Left lung (tissue), 10 donors: ENCODE data around the gene NOTO. TPM values are rescaled to one million over a fixed set of nuclear protein-coding genes. Genes with fewer than 3 reads are reported as not detected.

ENCODE experiments used
- ATAC-seq: fragments of 200-7000 bp; cut with Tn5 transposase; one replicate; pipeline ENCODE4 v1.9.1; 2020; ENCODE audit warnings: moderate library complexity
- DNase-seq, 4 donors: peaks; one replicate each; pipeline ENCODE4 v3.0.0-alpha.2; 2013 to 2020
- H3K27ac ChIP-seq, 2 donors: fragments of 200-600 bp; sonication (generic) in 1 of 2; one replicate each; pipeline versions ENCODE4 v1.5.0 to v1.8.0; 2020 to 2021
- H3K27me3 ChIP-seq, 2 donors: fragments of 200-600 bp; sonication (generic) in 1 of 2; one replicate each; pipeline versions ENCODE4 v1.5.0 to v1.8.0; 2020 to 2021
- H3K36me3 ChIP-seq, 2 donors: fragments of 200-600 bp; sonication (generic) in 1 of 2; one replicate each; pipeline versions ENCODE4 v1.5.0 to v1.8.0; 2020 to 2021
- H3K4me1 ChIP-seq, 2 donors: fragments of 200-600 bp; one replicate each; pipeline ENCODE4 v1.8.0; 2021
- H3K4me3 ChIP-seq, 2 donors: fragments of 200-600 bp; sonication (generic) in 1 of 2; one replicate each; pipeline versions ENCODE4 v1.5.0 to v1.8.0; 2020 to 2021; ENCODE audit warnings: mild to moderate bottlenecking in 1 of 2
- H3K9me3 ChIP-seq, 2 donors: fragments of 200-600 bp; sonication (generic) in 1 of 2; one replicate each; pipeline versions ENCODE4 v1.5.0 to v1.8.0; 2020 to 2021
- CTCF ChIP-seq, 2 donors: fragments of 200-600 bp; sonication (generic) in 1 of 2; IDR thresholded peaks; one replicate each; pipeline versions ENCODE4 v1.5.0 to v1.8.0; 2021; ENCODE audit warnings: antibody characterized with exemption in 2 of 2
- intact Hi-C, 2 donors: fragments of 100-400 bp; cut with DNase I; formaldehyde crosslinking; loops; one replicate each; pipeline versions ENCODE4 v1.11.2 to v1.14.2; 2022
- polyA plus RNA-seq, 6 donors: library from polyadenylated mRNA; unstranded; fragments of 120-200 nt; gene quantifications; one replicate each; pipeline ENCODE4 v1.2.1, GENCODE V29; 2013; ENCODE audit not compliant: insufficient read length in 6 of 6
- total RNA-seq, 2 donors: library from RNA; stranded (reverse); fragmentation: NEBNext Ultra II Directional; extraction: Animal tissue kit (Norgen Biotek cat#: 25700); gene quantifications; one replicate each; pipeline ENCODE4 v1.2.1, GENCODE V29; 2021
- donor health status: DM: no; HTN: yes; CAD: no.
- donor health status: DM: no; HTN: no; CAD: no.

NOTO gene
- total and polyA plus RNA-seq, 8 donors, result 0.10 to 0.17 (median 0.11) TPM; not detected in 4

DNA sequence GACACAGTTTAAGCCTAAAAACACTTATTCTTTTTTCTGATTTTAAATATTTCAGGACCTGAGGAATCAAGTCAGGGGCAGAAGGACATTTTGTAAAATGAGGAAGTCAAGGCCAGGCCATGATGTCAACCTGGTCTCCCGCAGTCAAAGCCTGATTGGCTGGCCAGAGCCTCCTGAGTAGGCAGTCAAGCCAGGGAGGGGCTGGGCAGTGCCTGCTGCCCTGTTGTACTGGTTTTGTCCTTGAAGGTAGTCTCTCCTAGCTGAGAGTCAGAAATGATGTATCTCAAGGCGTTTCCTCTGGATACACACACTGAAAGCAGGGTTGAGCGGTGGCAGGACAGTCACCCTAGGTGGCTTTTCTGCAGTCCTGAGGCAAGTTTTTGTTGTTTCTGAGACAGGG, 51.5 kb downstream of the NOTO start:
- ATAC-seq (no peak), DNase-seq (no peak)
- no peak for TF ChIP-seq CTCF (IDR thresholded peaks at IDR 0.05)
- Histone ChIP-seq H3K36me3 (peaks cover 0 to 64% of the 10 kb centered on the region in 2 donors), H3K4me1 (no peaks in the 10 kb centered on the region), H3K4me3 (no peak overlapping the region), H3K27ac (no peak overlapping the region), H3K27me3 (no peaks in the 10 kb centered on the region), H3K9me3 (no peaks in the 10 kb centered on the region)
- intact Hi-C loops, result no loop called here

DNA sequence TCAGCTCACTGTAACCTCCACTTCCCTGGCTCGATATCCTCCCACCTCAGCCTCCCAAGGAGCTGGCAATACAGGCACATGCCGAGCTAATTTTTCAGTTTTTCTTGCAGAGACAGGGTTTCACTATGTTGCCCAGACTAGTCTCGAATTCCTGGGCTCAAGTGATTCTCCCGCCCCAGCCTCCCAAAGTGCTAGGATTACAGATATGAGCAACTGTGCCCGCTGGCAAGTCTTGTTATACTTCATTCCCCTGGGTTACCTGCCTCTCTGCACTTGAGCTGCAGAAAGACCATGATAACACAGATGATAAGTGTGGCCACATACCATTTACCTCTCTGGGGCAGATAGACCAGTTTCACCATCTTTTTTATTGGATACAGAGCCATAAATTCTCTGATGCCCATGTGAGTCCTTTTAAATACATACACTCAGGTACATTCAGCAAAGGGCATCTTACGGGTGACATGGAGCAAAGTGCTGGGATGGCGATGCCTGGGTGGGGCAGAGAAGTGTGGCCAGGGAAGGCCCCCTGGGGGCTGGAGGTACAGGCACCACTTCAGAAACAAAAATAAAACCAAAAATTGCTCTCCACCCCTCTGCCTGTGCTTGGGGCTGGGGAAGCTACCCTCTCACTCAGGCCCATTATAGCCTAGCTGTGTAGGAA, 52.1 kb downstream of the NOTO start:
- ATAC-seq, result no peak

DNA sequence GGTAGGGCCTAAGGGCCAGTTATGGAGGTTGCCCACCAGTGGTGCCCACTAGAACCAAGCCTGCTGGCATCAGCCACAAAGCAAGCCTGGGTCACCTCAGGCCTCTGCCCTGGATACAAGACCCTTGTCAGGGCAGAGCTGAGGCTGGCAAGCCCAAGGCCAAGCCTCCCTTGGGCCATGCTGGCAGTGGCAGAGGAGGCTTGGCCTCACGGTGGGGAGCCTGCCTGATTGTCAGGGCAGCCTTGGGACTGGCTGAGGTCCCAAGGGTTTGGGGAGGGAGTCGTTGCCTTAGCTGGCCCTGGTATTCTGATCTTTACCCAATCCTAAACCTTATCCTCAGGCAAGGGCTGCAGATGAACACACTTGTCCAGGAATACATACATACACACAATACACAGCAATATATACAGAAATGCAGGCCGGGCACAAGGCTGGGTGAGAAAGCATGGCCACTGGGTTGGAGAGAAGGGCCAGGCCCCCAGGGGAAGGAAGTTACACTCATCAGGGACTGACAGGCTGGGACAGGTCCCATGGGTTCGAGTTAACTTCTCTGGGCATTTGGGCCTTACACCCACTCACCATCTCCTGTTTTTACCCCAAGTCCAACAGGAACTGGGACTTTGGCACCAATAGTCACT, 52.8 kb downstream of the NOTO start:
- peaks cover 0 to 52% of the 10 kb centered on the region in 2 donors for H3K36me3 ChIP-seq
- no peak for TF ChIP-seq CTCF (IDR thresholded peaks at IDR 0.05)

More for the DNA sequence above, 52.1 kb downstream of the NOTO start:
- H3K27me3 ChIP-seq, result no peaks in the 10 kb centered on the region
- H3K4me3 ChIP-seq, result no peak overlapping the region
- peaks cover 0 to 58% of the 10 kb centered on the region in 2 donors for H3K36me3 ChIP-seq
- intact Hi-C loops, result no loop called here
- H3K27ac ChIP-seq, result no peak overlapping the region
- no peaks in the 10 kb centered on the region for H3K9me3 ChIP-seq
- no peaks in the 10 kb centered on the region for H3K4me1 ChIP-seq
- DNase-seq, result no peak
- TF ChIP-seq CTCF (IDR thresholded peaks at IDR 0.05), result no peak

DNA sequence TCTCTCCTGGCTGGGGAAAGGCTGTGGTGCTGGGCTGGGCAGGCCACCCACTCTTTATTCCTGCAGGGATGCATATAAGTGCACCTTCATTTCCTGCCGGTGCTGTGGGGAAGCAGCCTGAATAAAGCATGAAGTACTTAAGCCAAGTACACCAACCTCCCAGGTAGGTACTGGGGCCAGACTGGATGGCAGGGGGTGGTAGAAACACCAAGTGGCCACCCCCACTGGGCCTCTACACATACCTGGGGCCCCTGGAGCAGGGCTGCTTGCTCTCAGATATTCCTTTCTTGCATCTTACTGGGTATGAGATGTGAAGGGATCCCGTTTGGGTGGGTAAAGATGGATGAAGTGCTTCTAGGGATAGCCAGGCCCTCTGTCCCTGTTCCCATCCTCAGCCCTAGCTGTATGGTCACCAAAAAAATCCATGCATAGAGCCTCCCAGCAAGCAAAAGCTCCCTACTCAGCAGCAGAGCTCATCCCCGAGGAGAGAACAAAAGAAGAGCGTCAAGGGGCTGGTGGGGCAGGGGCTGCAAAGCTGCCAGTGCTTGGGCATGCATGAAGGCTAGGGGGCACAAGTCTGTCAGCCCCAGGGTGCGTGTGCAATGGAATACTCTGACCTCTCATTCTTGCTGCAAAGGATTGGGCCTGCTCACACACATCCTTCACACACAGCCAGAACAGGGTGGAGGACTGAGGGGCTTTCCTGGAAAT, 53.7 kb downstream of the NOTO start:
- H3K27ac ChIP-seq, result no peak overlapping the region
- no peak overlapping the region for H3K4me3 ChIP-seq
- H3K27me3 ChIP-seq, result no peaks in the 10 kb centered on the region
- DNase-seq, result no peak
- no peaks in the 10 kb centered on the region for H3K4me1 ChIP-seq
- H3K9me3 ChIP-seq, result no peaks in the 10 kb centered on the region
- H3K36me3 ChIP-seq, result peaks cover 0 to 42% of the 10 kb centered on the region in 2 donors
- ATAC-seq, result no peak
- intact Hi-C loops, result no loop called here
- no peak for TF ChIP-seq CTCF (IDR thresholded peaks at IDR 0.05)

More for the DNA sequence above, 52.8 kb downstream of the NOTO start:
- intact Hi-C loops, result no loop called here
- no peaks in the 10 kb centered on the region for H3K4me1 ChIP-seq
- no peak overlapping the region for H3K4me3 ChIP-seq
- ATAC-seq (no peak), DNase-seq (peak in 1 of 4 donors; percentile 65)
- no peaks in the 10 kb centered on the region for H3K27me3 ChIP-seq
- H3K27ac ChIP-seq, result no peak overlapping the region
- H3K9me3 ChIP-seq, result no peaks in the 10 kb centered on the region

DNA sequence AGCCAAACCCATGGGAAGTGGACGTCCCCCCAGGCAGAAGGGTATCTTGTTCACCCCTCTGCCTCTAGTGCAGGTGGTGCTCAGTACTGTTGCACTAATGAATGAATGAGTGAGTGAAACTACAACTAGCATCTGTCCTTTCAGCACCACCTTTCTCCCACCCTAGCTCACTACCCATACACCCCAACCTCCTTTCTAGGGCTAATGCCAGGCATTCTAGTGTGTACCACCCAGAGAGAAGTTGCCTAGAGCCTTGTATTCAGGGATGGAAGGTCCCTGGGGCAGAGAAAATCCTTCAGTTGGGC, 54.2 kb downstream of the NOTO start:
- no peak for DNase-seq
- Histone ChIP-seq H3K27me3 (no peaks in the 10 kb centered on the region), H3K27ac (no peak overlapping the region), H3K4me3 (no peak overlapping the region), H3K36me3 (peaks cover 0 to 37% of the 10 kb centered on the region in 2 donors), H3K9me3 (no peaks in the 10 kb centered on the region), H3K4me1 (no peaks in the 10 kb centered on the region)
- no peak for ATAC-seq
- intact Hi-C loops, result no loop called here
- TF ChIP-seq CTCF (IDR thresholded peaks at IDR 0.05), result no peak
